Stimulated activated CD4-positive, alpha-beta T cell treated with anti-CD3 and anti-CD28 coated beads, TNF-alpha, amount 100 ng/mL, for 24 hours (primary cell): ENCODE results near the gene KIF1B.

ENCODE experiments used
- DNase-seq, 3 experiments: peaks; one replicate each; pipeline ENCODE4 v3.0.0-alpha.2; 2020; ENCODE audit warnings: low read depth in 3 of 3

The KIF1B gene

GRCh38 chr1:10209905-10210810, at the start of gene KIF1B:
Gene KIF1B (plus strand): TSS chr1:10210570. CDS start chr1:10232329, 21,759 bp downstream.
- peak; percentile 92 to 95 (median 94) for DNase-seq

- DNase-seq: no peak
These were observed 49.4 kb upstream of the KIF1B start for GRCh38 chr1:10160907-10161490.

- no peak for DNase-seq
These were observed 48.7 kb upstream of the KIF1B start for GRCh38 chr1:10161541-10162290.

GRCh38 chr1:10168912-10169514, 41.4 kb upstream of the KIF1B start:
- no peak for DNase-seq

- DNase-seq: no peak
These were observed 40.2 kb upstream of the KIF1B start for GRCh38 chr1:10170239-10170574.

- DNase-seq: no peak
These were observed 39.1 kb upstream of the KIF1B start for GRCh38 chr1:10171105-10171767.

GRCh38 chr1:10171995-10172669, 38.2 kb upstream of the KIF1B start:
- DNase-seq: no peak

GRCh38 chr1:10173582-10173981, 36.8 kb upstream of the KIF1B start:
- DNase-seq: no peak

GRCh38 chr1:10177876-10178275, 32.5 kb upstream of the KIF1B start:
- no peak for DNase-seq

GRCh38 chr1:10178597-10179405, 31.6 kb upstream of the KIF1B start:
- DNase-seq: no peak

GRCh38 chr1:10179406-10180091, 30.8 kb upstream of the KIF1B start:
- no peak for DNase-seq

- DNase-seq: no peak
These were observed 29.2 kb upstream of the KIF1B start for GRCh38 chr1:10181154-10181553.

GRCh38 chr1:10185759-10186158, 24.6 kb upstream of the KIF1B start:
- no peak for DNase-seq

- no peak for DNase-seq
These were observed 23.9 kb upstream of the KIF1B start for GRCh38 chr1:10186331-10187025.

- DNase-seq: no peak
These were observed 23.4 kb upstream of the KIF1B start for GRCh38 chr1:10187026-10187334.

- DNase-seq: no peak
These were observed 22.2 kb upstream of the KIF1B start for GRCh38 chr1:10188133-10188650.

- no peak for DNase-seq
These were observed 20.7 kb upstream of the KIF1B start for GRCh38 chr1:10189659-10190058.

GRCh38 chr1:10192263-10192662, 18.1 kb upstream of the KIF1B start:
- no peak for DNase-seq

- DNase-seq: no peak
These were observed 17.1 kb upstream of the KIF1B start for GRCh38 chr1:10193288-10193687.
